Fibroblast of pulmonary artery (primary cell): Measurements from ENCODE around the gene RBP4.

ENCODE experiments used
- DNase-seq: peaks from one replicate; pipeline ENCODE4 v3.0.0-alpha.2; 2010; ENCODE audit warnings: low read depth
- H3K4me3 ChIP-seq: replicated peaks from 2 replicates; pipeline ENCODE4 v1.5.1; 2011; ENCODE audit warnings: low read depth, mild to moderate bottlenecking, control low read depth, low read length, moderate library complexity
- CTCF ChIP-seq: IDR thresholded peaks from 2 replicates; pipeline ENCODE4 v1.5.1; 2011; ENCODE audit warnings: mild to moderate bottlenecking, control low read depth, low read length, inconsistent platforms; ENCODE audit errors: missing control alignments

Gene RBP4

GRCh38 chr10:93620925-93621324 is 19.9 kb upstream of the RBP4 start:
- TF ChIP-seq CTCF, result no peak
- no peak overlapping the region for H3K4me3 ChIP-seq
- DNase-seq, result no peak

GRCh38 chr10:93615576-93616235 is 14.7 kb upstream of the RBP4 start:
- no peak for TF ChIP-seq CTCF
- DNase-seq, result no peak
- no peak overlapping the region for H3K4me3 ChIP-seq

- no peak for TF ChIP-seq CTCF
- H3K4me3 ChIP-seq, result no peak overlapping the region
- DNase-seq, result no peak
Measured at GRCh38 chr10:93614101-93614825, 13.2 kb upstream of the RBP4 start.

- no peak for DNase-seq
- H3K4me3 ChIP-seq, result no peak overlapping the region
- no peak for TF ChIP-seq CTCF
Measured at GRCh38 chr10:93613126-93613525, 12.1 kb upstream of the RBP4 start.

- no peak for TF ChIP-seq CTCF
- DNase-seq, result no peak
- H3K4me3 ChIP-seq, result no peak within 1 kb of the TSS
Measured at GRCh38 chr10:93612311-93612710, 11.3 kb upstream of the RBP4 start, which contains the start of gene PDE6C. TSS of gene PDE6C (plus strand) at chr10:93612537. CDS start at chr10:93612726, 189 bp downstream.

- no peak for DNase-seq
- no peak for TF ChIP-seq CTCF
- no peak overlapping the region for H3K4me3 ChIP-seq
Measured at GRCh38 chr10:93608421-93608820, 7.4 kb upstream of the RBP4 start.
